GM18502 (cell line): ENCODE measurements around the gene ASTN2.

ENCODE experiments used
- ATAC-seq: cut with Tn5 transposase; IDR thresholded peaks from one replicate; pipeline ENCODE4 v1.9.1; 2021; ENCODE audit warnings: mild to moderate bottlenecking; ENCODE audit not compliant: unreplicated experiment, poor library complexity

ASTN2 gene

GRCh38 chr9:117414906-117415331 lies at the start of gene ASTN2:
Gene ASTN2, minus strand, starts transcription at chr9:117415057. Its CDS starts 119 bp downstream, at chr9:117414938.
- ATAC-seq = no peak

- ATAC-seq = no peak
Observed at GRCh38 chr9:117462861-117463260, 48.0 kb upstream of the ASTN2 start.

DNA sequence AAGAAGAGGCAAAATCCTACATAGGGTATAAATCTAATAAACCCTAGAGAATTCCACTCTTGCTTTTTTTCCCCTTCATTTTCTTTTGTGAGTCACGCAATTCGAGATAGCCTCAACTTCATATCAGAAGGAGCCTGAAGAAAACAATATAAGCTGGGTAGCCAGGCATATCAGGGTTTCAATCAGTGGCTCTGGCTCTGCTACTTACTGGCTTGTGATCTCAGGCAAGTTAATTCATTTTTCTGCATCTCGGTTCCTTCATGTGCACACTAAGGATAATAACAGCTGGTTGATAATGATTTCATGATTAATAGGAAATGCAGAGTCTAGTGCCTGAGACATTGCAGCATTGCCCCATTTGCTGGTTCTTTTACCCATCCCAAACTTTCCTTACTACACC lies 46.5 kb upstream of the ASTN2 start:
- no peak for ATAC-seq

DNA sequence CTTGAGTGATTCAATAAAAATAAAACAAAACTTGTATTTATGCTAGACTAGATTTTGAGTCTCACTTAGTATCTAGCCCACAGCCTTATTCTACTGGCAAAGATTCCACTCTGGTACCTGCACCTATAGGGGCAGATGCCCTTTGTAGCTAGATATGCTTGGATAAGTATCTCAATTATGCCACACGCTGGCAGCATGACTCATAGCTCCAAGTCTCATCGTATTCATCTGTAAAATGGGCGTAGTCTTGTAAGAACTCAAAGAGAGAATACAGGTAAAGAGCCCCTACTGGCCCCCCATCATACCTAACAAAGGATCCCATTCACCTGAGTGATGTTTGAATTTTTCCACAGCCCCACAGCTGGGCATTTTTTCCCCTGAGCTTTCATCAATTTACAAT lies 45.9 kb upstream of the ASTN2 start:
- ATAC-seq = no peak

DNA sequence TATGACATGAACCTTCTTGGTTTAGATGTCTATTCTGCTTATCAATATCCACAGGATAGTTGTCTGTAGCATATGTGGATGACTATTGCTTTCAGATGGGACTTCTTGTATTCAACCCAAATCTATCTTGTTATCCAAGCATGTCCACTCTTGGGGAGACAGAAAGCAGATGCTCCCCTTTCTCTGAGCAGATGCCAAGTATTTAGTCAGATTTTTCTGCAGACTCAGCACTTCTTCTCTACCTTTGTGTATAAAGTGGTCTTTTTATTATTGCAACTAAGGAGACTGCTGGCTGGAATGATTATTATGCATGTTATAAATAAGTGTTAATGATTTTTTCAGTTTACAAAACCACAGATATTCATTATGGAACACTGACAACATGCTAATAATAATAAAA lies 45.1 kb upstream of the ASTN2 start:
- ATAC-seq = no peak

- ATAC-seq = no peak
Observed at GRCh38 chr9:117458066-117458465, 43.2 kb upstream of the ASTN2 start.

- no peak for ATAC-seq
Observed at GRCh38 chr9:117454711-117455110, 39.9 kb upstream of the ASTN2 start.

GRCh38 chr9:117453737-117454136 lies 38.9 kb upstream of the ASTN2 start:
- no peak for ATAC-seq

DNA sequence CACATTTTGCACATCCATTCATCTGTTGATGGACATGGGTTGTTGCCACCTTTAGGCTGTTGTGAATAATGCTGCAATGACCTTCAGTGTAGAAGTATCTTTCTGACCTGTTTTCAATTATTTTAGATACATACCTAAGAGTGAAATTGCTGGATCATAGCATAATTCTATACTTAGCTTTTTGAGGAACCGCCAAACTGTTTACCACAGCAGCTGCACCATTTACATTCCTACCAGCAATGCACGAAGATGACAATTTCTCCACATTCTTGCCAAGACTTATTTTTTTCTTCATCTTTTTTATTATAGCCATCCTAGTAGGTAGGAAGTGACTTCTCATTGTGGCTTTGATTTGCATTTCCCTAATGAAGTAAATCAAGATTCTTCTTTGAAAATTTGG lies 36.5 kb upstream of the ASTN2 start:
- ATAC-seq = no peak

- no peak for ATAC-seq
Observed at GRCh38 chr9:117448066-117448465, 33.2 kb upstream of the ASTN2 start.

DNA sequence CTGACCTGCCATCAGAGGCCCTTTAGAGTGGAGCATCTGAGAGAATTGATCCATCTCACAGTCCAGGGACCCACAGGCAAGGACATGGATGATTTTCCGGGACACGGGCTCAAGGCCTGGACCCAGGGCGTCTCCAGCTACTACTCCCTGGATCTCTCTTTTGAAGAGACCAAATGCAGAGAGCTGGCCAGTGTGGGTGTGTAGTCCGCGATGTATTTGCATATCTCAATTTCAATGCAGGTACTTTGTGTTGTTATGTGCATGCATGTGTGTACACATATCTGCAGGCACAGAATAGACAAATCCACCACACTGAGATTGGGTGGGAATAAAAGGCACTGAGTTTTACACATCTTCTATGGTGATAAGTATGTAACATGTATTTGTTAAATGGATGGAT lies 30.8 kb upstream of the ASTN2 start:
- ATAC-seq = no peak

DNA sequence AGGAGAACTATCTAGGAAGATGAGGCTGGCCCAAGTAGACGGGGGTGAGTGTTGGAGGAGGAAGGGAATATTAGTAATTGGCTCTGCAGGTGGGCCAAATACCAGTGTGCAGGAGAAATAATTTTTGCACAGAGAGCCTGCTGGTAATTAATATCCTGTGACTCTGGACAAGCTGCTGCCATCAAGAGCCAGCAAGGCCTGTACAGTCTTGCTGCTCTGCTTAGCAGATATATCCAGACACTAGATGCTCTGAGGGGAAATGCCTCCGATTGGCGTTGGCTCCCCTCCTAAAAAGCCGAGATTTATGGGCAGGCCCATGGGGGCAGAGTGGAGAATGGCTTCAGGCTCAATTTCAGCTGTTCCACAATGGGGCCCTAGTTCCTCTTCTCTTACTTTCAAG lies 29.6 kb upstream of the ASTN2 start:
- no peak for ATAC-seq

GRCh38 chr9:117437283-117437682 lies 22.4 kb upstream of the ASTN2 start:
- no peak for ATAC-seq

- ATAC-seq = no peak
Observed at GRCh38 chr9:117435630-117436261, 20.9 kb upstream of the ASTN2 start.

DNA sequence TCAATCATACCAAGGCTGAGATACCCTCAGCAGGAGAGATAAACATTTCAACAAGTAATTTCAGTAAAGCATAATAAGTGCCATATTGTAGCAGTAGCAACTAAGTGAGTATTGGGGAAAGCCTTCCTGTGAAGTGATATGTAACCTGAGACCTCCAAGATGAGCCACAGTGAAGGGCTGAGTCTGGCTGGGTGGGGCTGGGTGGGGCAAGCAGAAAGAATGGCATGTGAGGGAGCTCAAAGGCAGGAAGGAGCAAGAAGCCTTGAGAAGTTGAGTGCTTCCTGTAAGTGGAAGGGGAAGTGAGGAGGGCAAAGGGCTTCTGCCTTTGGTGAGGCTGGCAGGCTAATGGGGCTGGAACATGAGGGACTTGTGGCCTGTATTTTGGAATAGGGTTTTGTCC lies 19.7 kb upstream of the ASTN2 start:
- ATAC-seq = no peak

- ATAC-seq = no peak
Observed at GRCh38 chr9:117430813-117431212, 16.0 kb upstream of the ASTN2 start.

DNA sequence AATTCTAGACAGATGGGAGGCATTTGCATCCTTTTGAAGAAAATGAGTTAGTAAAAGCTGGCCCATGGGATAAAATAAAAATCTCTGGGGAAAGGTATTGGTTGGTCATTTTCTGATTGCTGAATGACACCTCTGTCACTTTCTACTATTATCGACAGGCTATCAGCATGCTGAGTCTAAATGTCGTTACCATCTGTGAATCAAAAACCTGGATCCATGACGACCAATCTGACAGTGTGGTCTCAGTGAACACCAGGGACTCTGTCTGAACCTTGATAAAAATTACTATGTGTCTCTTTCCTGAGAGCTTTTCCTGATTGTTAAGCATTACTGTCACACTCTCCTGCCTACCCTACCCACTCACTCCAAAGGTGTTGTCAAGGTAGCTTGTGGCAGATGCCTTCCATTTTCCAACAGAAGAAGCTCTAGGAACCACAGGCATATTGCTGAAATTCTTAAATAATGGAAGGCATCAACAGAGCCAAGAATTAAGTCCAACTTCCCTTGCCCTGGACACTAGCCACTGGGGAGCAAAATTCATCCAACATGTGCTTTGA lies 12.6 kb upstream of the ASTN2 start:
- ATAC-seq = no peak

DNA sequence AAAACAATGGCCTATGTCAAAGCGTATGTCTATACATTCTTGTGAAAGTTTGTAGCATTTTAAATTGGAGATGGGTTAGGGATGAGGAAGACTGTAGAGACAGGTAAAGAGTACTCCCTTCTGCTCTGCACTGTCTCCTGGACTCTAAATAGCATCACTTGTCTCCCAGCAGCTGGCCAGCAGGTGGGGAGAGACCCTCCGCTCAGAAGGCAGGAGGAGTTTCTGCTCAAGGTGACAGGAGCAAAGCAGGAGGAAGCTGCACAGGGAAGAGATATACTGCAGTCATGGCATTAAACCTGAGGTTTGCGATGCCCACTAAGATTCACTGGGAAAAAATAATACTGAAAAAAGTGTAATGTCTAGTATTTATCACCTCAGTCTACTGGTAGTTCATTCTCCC lies 10.7 kb upstream of the ASTN2 start:
- no peak for ATAC-seq

DNA sequence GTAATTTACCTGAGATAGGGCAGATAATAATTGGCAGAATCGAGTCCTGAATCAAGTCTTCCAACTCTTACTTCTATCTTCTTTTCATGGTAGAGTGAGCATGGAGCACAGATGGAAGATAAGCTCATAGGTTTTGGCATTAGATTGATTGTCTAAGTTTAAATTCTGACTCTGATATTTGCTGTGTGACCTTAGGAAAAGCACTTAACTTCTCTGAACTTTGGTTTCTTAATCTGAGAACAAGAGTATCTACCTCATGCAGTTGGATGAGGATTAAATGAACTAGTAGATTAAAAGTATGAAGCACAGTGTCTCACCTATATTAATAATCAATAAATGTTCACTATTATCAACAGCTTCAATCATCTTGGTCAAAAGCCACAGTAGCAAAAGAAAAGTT lies 9.4 kb upstream of the ASTN2 start:
- ATAC-seq = no peak

DNA sequence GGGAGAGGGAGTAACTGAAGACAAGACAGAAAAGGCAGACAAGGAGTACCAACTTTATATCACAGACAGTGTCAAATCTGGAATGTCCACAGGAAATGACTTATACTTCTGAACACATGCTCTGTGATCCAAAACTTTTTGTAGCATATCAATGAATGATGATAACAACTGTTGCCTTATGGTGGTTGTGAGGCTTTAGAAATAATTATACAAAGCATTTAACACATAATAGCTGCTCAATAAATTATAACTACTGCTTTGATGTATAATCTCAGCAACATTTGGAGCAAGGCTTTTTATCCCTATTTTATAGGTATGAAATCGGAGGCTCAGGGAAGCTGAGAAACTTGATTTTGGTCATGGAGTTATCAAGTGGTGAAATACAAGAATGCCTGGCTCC lies 3.3 kb upstream of the ASTN2 start:
- ATAC-seq = no peak

DNA sequence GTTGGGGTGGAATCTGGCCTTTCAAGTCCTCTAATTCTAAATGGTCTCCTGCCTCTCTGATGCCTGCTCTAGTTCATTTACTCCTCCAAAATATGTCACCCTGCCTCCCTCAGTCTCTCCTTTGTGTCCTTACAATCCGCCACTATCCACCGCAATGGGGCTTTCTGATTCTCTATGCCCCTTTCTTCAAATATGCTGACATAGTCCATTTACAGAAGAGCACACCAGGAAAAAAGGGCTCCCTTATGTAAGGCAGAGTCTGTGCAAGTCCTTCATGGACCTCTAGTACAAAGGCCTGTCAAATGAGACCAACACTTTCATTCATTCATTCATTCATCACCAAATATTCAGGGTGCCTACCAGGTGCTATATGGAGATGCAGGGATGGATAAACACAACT lies 2.0 kb upstream of the ASTN2 start:
- no peak for ATAC-seq

DNA sequence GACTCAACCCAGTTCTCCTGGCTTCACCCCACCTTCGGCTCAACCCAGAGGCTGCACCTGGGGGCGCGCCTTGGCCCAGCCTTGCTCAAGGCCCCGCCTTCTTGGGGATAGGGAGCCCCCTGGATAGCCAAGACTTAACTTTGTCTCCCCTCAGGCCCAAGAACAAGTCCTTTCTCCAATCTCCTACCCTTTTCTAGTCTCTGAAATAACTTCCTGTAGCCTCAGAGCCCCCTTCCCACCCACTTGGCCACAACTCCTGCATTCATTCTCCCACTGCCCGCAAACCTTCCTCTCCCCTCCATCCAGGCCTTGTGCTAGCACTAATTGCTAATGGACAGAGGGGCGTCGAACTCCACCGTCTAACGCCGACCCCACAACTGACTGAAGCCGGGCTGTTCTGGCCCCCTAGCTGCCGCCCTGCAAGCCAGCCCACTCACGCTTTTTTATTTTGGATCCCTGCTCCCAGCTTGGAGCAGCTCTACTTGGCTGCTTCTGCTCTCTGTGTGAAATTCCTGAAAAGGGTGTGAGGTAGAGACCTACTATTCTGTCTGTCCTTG lies 579 bp upstream of the ASTN2 start:
- ATAC-seq = no peak
